NCI-H2081 (cell line): ENCODE data around the gene IGDCC3.
A peak's percentile ranks its signal among the peaks of the same experiment; 100 is the strongest.

Experiments used
- DNase-seq, 2 experiments: peaks; one replicate each; lab custom pipeline; 2025; lab: John Stamatoyannopoulos, UW

IGDCC3 gene

GRCh38 chr15:65388306-65389080 lies 10.7 kb upstream of the IGDCC3 start:
- no peak for DNase-seq

DNA sequence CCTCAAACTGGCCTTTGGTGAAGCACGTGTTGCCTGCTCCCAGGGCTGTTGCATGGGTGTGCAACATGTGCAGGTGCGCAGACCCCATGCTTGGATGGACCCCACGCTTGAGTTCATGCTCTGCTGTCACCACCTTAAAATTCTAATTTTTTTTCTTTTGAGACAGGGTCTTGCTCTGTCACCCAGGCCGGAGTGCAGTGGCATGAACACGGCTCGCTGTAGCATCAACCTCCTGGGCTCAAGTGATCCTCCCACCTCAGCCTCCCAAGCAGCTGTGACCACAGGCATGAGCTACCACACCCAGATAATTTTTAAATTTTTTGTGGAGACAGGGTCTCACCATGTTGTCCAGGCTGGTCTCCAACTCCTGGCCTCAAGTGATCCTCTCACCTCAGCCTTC lies 9.1 kb upstream of the IGDCC3 start:
- DNase-seq: no peak

DNA sequence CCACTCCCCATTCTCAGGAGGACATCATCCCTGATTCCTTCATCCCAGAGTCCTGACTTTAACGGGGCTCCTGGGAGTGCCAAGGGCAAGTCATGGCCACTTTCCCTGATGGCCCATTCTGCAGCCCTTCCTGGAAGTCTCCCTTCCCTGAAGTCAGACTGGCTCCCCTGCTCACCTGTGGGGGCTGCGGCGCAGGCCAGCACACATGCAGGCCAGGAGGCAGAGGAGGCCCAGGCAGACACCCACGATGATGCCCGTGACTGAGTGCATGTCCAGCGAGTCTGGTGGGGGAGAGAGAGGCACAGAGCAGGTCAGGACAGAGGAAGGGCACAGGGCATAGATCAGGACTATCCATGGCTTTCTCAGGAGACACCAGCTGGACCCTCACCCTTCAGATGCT lies 8.6 kb upstream of the IGDCC3 start:
- DNase-seq: no peak

GRCh38 chr15:65385870-65386258 lies 8.1 kb upstream of the IGDCC3 start:
- no peak for DNase-seq

GRCh38 chr15:65384895-65385869 lies 7.4 kb upstream of the IGDCC3 start:
- DNase-seq: peak; percentile 83 to 87

GRCh38 chr15:65384505-65384894 lies 6.7 kb upstream of the IGDCC3 start:
- no peak for DNase-seq

DNA sequence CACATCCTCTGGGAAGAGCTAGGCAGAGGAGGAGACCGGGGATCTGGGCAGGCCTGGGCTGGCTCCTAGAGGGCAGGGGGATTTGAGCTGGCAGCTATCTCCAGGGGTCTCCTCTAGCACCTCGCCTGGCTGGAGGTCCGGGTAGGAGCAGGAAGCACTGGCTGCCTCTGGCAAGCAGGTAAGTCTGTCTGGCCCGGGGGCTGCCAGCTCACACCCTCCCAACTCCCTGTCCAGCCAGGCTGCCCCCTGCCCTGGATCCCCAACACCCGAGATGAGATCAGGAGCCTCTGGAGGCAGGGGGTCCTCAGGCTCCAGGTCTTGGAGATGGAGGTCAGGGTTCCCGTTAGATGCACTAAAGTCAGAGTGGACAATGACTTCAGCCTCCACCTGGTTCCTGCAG lies 6.2 kb upstream of the IGDCC3 start:
- DNase-seq: no peak

- DNase-seq: no peak
These were observed 5.7 kb upstream of the IGDCC3 start for GRCh38 chr15:65383456-65383855.

DNA sequence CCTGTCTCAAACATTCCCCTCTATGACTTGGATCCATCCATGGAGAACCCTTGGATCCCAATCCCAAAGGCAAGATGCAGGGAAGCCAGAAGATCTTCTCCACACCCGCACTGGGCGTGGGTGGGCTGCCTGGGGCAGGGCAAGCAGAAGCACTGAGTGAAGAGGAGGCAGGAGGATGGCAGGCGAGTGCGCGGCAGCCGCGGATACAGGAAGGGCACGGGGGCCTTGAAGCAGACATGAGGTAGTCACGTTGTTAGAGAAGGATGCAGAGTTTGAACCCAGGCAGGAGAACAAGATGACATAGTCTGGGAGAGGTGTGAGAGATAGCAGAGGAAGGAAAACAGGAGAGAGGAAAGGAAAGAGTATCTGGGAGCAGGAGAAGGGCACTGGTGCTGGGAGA lies 5.1 kb upstream of the IGDCC3 start:
- DNase-seq: no peak

- DNase-seq: no peak
These were observed 4.3 kb upstream of the IGDCC3 start for GRCh38 chr15:65382146-65382491.

GRCh38 chr15:65381445-65382145 lies 3.8 kb upstream of the IGDCC3 start:
- no peak for DNase-seq

DNA sequence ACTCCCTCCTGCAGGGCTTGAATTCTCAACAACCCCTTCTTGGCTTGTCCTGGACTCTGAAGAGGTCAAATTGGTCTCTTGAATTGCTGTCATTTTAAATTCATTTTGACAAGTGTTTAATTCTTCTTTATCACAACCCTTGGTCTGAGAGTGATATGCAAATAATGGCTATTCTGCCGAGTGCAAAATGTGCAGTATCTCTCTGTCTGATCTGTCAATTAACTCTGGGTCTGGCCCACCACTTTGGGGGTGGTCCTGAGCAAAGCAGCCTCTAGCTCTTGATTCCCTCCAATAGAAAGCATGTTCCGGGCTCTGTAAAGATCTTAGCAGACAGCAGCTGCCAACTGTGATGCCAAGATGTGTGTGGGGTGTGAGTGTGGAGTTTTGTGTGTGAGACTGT lies 2.2 kb upstream of the IGDCC3 start:
- no peak for DNase-seq

GRCh38 chr15:65377105-65377975 lies 462 bp downstream of the IGDCC3 start:
- peak in 1 of 2 experiments; percentile 42 for DNase-seq

DNA sequence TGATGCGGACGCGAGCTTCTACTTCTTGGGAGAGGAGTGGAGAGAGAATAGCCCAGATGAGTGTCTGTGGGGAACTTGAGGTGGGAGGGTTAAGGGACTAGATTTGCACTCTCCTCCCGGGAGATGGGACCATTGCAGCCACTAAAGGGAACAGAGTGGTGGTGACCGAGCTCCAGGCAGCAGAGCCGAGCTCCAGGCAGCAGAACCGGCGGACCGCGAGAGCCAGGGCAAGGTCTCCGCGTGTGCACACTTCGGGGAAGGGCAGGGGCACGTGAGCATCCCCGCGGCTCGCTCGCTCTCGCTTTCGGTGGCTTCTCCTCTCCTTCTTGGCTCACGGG lies 1.1 kb downstream of the IGDCC3 start:
- no peak for DNase-seq

DNA sequence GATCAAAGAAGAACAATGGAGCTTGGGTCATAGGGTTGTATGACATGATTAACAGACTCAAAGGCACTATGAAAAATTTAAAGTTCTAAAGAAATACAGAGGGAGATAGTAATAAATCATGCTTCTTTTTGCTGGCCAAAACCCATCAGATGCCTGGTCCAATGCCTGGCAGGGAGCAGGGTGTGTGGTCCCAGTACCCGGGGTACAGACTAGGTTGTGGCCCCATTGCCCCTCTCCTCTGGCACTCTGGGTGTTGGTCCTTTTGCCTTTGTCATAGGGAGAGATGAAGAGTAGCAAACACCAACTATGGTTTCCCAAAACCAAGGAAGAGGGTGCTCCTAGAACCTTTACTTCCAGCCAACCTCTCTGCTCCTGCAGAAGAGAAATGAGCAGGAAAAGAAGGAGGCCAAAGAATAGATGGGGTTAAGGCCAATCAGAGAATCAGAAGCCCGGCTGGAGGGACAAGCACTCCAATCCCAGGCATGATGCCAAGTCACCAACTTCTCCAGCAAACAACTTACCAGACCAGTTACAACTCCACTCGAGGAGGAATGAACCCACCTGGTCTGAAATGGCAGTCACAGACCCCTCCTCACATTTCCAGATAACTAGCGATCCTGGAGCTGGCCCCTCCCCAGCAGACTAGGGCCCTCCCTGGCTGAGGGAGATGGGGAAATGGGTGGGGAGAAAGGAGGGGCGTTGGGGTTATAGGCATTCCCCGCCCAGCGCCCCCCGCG lies 1.8 kb downstream of the IGDCC3 start:
- DNase-seq: no peak

DNA sequence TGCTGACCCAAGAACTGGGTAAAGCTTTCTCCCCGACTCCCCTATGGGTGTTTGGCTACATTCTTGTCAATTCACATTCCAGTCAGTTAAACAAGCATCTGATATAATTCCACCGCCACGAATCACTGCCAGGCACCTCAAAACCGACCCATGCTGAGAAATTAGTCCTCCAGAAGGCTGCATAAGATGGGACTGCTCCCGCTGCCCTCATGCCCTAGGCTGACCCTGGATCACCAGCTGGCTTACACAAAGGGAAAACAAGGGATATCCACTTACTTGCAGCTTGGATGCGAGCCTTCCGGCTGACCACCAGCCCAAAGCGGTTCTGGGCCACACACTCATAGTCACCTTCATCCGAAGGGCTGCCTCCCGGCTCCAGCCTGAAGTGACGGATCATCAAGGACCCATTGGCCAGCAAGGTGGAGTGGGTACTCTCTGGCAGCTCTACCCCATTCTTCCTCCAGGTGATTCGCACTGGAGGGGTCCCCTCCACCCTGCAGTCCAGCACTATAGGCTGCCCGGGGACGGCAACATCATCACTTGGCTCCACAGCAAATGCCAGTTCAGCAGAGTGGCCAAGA lies 2.9 kb downstream of the IGDCC3 start:
- DNase-seq: no peak

DNA sequence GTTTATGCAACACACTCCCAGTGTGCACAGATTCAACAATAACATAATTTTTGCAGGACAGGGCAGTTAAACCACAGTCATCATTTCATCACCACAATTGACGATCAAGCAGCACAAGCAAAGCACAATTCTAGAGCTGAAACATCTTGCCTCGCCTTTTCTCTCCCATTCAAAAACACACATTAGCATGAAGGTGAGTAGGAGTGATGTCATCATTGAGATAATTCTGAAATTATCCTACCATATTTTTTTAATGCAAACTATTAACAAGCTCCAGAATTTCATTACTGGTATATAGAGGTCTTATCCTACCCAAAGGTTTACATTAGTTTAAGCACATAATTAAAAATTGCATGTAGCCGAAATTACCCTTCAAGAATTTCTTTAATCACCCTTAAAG lies 3.5 kb downstream of the IGDCC3 start:
- no peak for DNase-seq

DNA sequence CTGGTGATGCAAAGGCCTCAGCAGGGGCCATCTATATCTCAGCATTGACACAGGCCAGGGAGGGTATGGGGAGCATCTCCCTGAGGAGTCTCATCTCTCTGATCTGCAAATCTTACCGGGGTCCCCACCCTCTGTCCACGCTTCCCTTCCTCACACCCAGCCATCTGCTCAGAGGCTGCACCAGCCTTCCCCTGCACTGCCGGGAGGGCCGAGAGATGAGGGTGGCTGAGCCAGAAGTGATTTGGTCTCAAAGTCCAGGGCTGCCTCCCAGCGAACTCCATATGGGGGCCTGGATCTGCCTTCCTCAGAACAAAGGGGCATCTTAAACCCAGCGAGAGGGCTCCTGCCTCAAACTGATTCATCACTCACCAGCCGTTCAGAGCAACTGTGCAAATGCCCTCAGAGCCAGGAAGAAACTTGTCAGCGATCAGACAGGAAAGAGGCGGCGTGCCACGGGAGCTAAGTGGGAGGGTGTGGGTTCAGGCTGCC lies 4.6 kb downstream of the IGDCC3 start:
- no peak for DNase-seq

DNA sequence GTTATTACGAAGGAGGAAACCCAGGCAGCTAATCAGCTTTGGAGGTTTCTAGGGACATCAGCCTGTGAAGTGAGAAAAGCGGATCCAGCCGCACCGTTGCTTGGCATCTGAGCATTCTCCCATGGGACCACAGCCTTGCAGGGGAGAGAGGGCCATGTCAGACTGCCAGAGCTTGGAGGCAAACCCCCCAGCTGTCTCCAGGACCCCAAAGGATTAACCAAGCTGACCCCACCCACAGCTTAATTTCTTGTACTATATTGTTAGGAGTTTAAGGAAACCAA lies 5.1 kb downstream of the IGDCC3 start:
- no peak for DNase-seq

DNA sequence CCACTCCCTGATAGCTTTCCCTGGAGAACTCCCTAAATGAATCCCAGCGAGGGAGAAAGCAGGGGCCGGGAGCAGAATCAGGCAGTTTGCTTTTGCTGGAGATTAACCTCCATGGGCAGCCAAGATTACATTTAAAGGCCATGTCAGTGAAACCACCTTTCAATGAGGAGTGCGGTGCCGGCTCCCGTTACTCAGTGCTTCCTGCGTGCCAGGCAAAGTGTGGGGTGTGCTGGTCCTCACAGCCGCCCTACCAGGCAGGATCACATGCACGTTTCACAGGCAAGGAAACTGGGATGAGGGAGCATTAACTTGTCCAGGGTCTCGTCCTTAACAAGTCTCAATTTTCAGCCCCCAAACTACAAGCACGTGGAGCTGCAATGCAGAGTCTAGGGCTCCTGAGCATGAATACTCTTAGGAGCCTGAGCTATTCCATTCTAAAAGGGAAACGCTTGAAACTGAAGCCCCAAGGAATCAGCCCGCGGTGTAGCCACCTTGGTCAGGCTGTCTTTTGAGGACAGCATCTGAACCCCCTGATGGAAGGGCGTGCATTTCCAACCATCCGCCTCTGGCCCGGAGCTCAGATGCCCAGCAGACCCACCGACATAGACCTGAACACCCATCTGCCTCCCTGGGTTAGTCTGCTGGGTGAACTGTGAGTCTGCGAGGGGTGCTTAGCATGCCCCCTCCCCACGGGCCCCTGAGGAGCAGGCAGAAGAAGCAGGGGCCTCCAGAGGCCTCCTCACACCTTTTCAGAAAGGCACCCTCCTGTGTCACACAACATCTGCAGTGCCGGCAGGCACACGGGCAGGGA lies 5.6 kb downstream of the IGDCC3 start:
- no peak for DNase-seq
